Osteocyte (in vitro differentiated cells): ENCODE data around the gene YAP1. TPM values are rescaled to one million over a fixed set of nuclear protein-coding genes. Genes with fewer than 3 reads are reported as not detected.

Experiments used
- DNase-seq: peaks from one replicate; pipeline ENCODE4 v3.0.0; 2021; ENCODE audit warnings: mixed read lengths; ENCODE audit not compliant: unreplicated experiment; ENCODE audit errors: extremely low spot score
- H3K27ac Mint-ChIP-seq: one replicate; pipeline ENCODE4 v1.8.0; 2021; ENCODE audit warnings: mild to moderate bottlenecking, mixed read lengths; ENCODE audit not compliant: unreplicated experiment
- H3K27me3 Mint-ChIP-seq: one replicate; pipeline ENCODE4 v1.8.0; 2021; ENCODE audit warnings: mixed read lengths; ENCODE audit not compliant: unreplicated experiment
- H3K36me3 Mint-ChIP-seq: one replicate; pipeline ENCODE4 v1.8.0; 2021; ENCODE audit warnings: mixed read lengths; ENCODE audit not compliant: unreplicated experiment
- H3K4me1 Mint-ChIP-seq: one replicate; pipeline ENCODE4 v1.8.0; 2021; ENCODE audit warnings: mixed read lengths; ENCODE audit not compliant: unreplicated experiment
- H3K4me3 Mint-ChIP-seq: one replicate; pipeline ENCODE4 v1.8.0; 2021; ENCODE audit warnings: mild to moderate bottlenecking, moderate library complexity, mixed read lengths; ENCODE audit not compliant: unreplicated experiment
- H3K9me3 Mint-ChIP-seq: one replicate; pipeline ENCODE4 v1.8.0; 2021; ENCODE audit warnings: mixed read lengths; ENCODE audit not compliant: unreplicated experiment
- total RNA-seq: library from RNA; stranded (reverse); gene quantifications from 2 replicates; pipeline ENCODE4 v1.2.1, GENCODE V29; 2021
- TF ChIP-seq, protein P1 (sequence below): fragments of 200-600 bp; sonication (generic); IDR thresholded peaks from 2 replicates; pipeline ENCODE4 v1.5.0; 2021; ENCODE audit warnings: antibody characterized with exemption, mild to moderate bottlenecking, moderate library complexity

The YAP1 gene
- total RNA-seq, 1 donor from 2014 or later = 128 TPM

DNA sequence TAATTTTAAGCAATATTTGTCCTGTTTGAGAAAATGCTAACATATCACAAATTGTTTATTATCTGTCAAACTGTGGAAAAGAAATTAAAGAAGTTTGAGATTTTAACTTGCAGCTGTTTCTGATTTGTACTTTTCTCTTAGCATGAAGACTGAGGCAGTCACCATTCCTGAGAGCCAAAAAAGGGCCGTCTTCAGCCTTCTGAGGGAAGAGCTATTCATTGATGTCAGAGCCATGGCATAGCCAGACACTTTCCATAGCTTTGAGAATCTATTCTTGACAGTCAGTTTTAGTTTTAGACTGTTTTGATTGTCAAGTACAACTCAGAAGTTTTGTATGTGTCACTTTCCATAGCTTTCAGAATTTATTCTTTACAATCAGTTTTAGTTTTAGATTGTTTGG is 32.1 kb downstream of the YAP1 start:
- Mint-ChIP-seq H3K36me3 (peaks cover 3% of the 10 kb centered on the region), H3K4me3 (no peak overlapping the region), H3K27me3 (no peaks in the 10 kb centered on the region), H3K9me3 (no peaks in the 10 kb centered on the region), H3K4me1 (peaks cover 65% of the 10 kb centered on the region), H3K27ac (peak overlapping the region; percentile 0)
- TF ChIP-seq, protein P1, sequence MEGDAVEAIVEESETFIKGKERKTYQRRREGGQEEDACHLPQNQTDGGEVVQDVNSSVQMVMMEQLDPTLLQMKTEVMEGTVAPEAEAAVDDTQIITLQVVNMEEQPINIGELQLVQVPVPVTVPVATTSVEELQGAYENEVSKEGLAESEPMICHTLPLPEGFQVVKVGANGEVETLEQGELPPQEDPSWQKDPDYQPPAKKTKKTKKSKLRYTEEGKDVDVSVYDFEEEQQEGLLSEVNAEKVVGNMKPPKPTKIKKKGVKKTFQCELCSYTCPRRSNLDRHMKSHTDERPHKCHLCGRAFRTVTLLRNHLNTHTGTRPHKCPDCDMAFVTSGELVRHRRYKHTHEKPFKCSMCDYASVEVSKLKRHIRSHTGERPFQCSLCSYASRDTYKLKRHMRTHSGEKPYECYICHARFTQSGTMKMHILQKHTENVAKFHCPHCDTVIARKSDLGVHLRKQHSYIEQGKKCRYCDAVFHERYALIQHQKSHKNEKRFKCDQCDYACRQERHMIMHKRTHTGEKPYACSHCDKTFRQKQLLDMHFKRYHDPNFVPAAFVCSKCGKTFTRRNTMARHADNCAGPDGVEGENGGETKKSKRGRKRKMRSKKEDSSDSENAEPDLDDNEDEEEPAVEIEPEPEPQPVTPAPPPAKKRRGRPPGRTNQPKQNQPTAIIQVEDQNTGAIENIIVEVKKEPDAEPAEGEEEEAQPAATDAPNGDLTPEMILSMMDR = no peak
- DNase-seq = no peak

DNA sequence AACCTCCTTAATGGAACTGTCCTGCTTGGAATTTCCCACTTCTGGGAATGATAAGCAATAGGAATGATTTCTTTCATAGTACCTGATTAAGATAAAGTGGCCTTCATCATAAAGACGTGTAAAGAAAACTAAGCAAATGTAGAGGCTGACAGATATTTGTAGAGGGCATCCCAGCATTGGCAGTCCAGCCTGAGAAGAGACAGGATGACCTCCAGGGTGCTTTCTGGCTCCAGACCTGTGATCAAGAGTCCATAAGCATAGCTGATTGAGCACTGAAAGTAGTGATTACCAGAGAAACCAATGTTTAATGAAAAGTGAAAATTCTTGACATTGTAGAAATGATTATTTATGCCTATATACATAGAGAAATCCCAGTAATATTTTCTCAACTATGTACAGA is 33.6 kb downstream of the YAP1 start:
- DNase-seq = no peak
- peaks cover 61% of the 10 kb centered on the region for H3K4me1 Mint-ChIP-seq
- H3K36me3 Mint-ChIP-seq = no peaks in the 10 kb centered on the region
- TF ChIP-seq, protein P1 = no peak
- H3K4me3 Mint-ChIP-seq = no peak overlapping the region
- H3K27ac Mint-ChIP-seq = no peak overlapping the region
- no peaks in the 10 kb centered on the region for H3K9me3 Mint-ChIP-seq
- H3K27me3 Mint-ChIP-seq = no peaks in the 10 kb centered on the region

DNA sequence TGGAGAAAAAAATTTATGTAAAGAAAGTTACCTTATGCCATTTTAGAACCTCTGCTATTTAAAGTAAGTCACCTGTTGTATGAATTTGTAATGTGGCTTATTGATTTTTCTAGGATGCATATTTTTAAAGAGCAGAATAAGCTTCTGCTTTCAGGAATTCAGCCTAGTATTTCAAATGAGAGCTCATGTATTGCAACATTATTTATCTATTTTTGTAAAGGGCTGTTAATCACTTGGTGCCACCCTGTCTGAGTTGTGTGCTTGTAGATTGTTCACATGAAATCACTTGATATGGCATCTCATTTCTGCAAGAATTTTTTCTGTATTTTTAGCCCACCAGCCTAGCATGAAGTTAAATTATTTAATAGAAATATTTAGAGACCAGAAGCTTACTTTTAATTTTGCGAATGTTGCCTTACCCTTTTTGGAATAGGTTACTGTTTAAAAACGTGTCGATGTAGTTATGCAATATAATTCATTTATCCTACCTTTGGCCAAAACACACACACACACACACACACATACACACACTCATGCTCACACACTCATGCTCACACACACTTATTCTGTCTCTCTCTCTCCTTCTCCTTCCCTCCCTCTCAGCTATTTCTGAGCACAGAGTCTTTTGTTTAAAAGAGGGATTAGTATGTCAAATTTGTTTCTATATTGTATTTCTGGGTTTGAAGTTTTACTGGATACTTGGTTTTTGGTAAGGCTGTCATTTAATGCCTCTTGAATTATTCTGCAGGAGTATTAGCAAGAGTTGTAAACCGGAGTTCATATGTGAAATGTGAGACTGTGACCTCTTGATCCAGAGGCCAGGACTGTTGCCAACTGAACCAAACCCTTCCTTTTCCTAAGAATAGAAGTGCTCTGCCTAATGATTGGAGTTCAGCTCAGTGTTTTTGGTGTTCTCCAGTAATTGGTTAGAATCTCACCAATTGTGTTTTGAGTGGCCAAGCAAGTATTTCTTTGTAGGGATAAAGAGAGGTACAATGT is 34.4 kb downstream of the YAP1 start:
- H3K27me3 Mint-ChIP-seq = no peaks in the 10 kb centered on the region
- H3K27ac Mint-ChIP-seq = peak overlapping the region; percentile 6
- no peaks in the 10 kb centered on the region for H3K9me3 Mint-ChIP-seq
- H3K4me1 Mint-ChIP-seq = peaks cover 56% of the 10 kb centered on the region
- no peak for DNase-seq
- no peaks in the 10 kb centered on the region for H3K36me3 Mint-ChIP-seq
- TF ChIP-seq, protein P1 = no peak
- H3K4me3 Mint-ChIP-seq = no peak overlapping the region

DNA sequence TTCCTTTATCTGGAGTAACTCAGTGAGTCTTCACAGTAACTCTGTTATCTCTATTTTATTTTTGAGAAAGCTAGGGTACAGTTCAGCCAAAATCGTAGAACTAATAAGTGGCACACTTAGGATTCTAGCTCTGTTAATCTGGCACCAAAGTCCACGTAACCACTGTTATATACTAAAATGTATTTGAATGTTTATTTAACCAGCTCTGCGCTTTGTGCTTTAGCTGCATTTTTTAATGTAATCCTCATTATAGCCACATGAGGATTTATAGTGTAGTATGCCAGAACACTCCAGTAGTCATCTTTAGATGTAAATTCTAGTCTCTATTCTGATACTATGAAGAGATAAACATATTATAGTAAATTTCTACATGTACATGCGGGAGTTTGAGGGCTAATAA is 36.8 kb downstream of the YAP1 start:
- H3K9me3 Mint-ChIP-seq = no peaks in the 10 kb centered on the region
- H3K27me3 Mint-ChIP-seq = no peaks in the 10 kb centered on the region
- TF ChIP-seq, protein P1 = no peak
- no peak overlapping the region for H3K27ac Mint-ChIP-seq
- no peak for DNase-seq
- no peak overlapping the region for H3K4me3 Mint-ChIP-seq
- peaks cover 54% of the 10 kb centered on the region for H3K4me1 Mint-ChIP-seq
- peaks cover 4% of the 10 kb centered on the region for H3K36me3 Mint-ChIP-seq

DNA sequence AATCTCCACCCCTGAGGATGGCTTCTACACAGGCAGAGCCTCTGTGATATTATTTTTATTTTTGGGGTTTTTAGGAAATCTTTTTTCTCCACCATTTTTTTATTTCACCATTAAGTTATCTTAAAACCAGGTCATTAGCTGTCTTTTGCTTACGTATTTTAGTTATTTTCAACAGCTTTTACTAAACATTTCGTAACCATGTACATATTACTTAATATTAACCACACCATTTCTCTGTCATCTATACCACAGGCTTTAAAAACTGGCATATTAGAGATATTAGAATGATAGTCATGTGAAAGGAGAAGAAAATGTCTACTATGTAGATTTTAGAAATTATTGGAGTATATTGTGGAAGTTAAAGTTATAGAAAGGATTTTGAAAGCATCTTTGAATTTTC is 37.4 kb downstream of the YAP1 start:
- no peak for DNase-seq
- no peak overlapping the region for H3K27ac Mint-ChIP-seq
- H3K4me1 Mint-ChIP-seq = peaks cover 52% of the 10 kb centered on the region

More for the DNA sequence above, 37.4 kb downstream of the YAP1 start:
- H3K9me3 Mint-ChIP-seq = no peaks in the 10 kb centered on the region
- no peak overlapping the region for H3K4me3 Mint-ChIP-seq
- peaks cover 9% of the 10 kb centered on the region for H3K36me3 Mint-ChIP-seq
- TF ChIP-seq, protein P1 = no peak
- H3K27me3 Mint-ChIP-seq = no peaks in the 10 kb centered on the region
